SU-DHL-6 (cell line): ENCODE data around the gene TSC22D4.

Experiments
- CTCF ChIP-seq: fragments of 200-600 bp; sonication (generic); IDR thresholded peaks from one replicate; pipeline ENCODE4 v1.5.1; 2017; ENCODE audit warnings: antibody characterized with exemption, mild to moderate bottlenecking, low read length, moderate library complexity; ENCODE audit not compliant: insufficient read depth, poor library complexity, severe bottlenecking
- EZH2phosphoT487 ChIP-seq: fragments of 200-600 bp; sonication (generic), shearing (Covaris generic); conservative IDR thresholded peaks from 2 replicates; pipeline ENCODE4 v1.6.1; 2018; ENCODE audit warnings: mild to moderate bottlenecking, antibody characterized with exemption, low read length, moderate library complexity, mixed read lengths

GRCh38 chr7:100428199-100428966, 50.6 kb downstream of the TSC22D4 start, which contains the start of gene ZCWPW1:
- TF ChIP-seq CTCF (no peak), EZH2phosphoT487 (no peak)
